Loucy (cell line): ENCODE measurements around the gene FLT3.

Experiments used
- H2AFZ ChIP-seq: fragments of 200-600 bp; sonication (generic); 2 replicates; pipeline ENCODE4 v1.6.0; 2016; ENCODE audit warnings: antibody characterized with exemption, mild to moderate bottlenecking, low read length, moderate library complexity
- H3F3A ChIP-seq: fragments of 200-600 bp; 2 replicates; pipeline ENCODE4 v1.6.0; 2016; ENCODE audit warnings: antibody characterized with exemption, low read depth, mild to moderate bottlenecking
- H3K27me3 ChIP-seq: fragments of 200-600 bp; sonication (generic); 2 replicates; pipeline ENCODE4 v1.6.1; 2014; ENCODE audit warnings: low read length, mild to moderate bottlenecking; ENCODE audit not compliant: insufficient read depth, poor library complexity, severe bottlenecking
- H3K36me3 ChIP-seq: fragments of 200-600 bp; sonication (generic); 2 replicates; pipeline ENCODE4 v1.6.1; 2016; ENCODE audit warnings: low read length; ENCODE audit not compliant: insufficient read depth
- H3K4me1 ChIP-seq: fragments of 200-600 bp; sonication (generic); 2 replicates; pipeline ENCODE4 v1.5.1; 2014; ENCODE audit warnings: low read length, mild to moderate bottlenecking; ENCODE audit not compliant: insufficient read depth, poor library complexity, severe bottlenecking
- H3K4me2 ChIP-seq: fragments of 200-600 bp; sonication (generic); 2 replicates; pipeline ENCODE4 v1.6.0; 2014; ENCODE audit warnings: antibody characterized with exemption, low read length, low read depth, mild to moderate bottlenecking; ENCODE audit not compliant: poor library complexity, severe bottlenecking
- H3K4me3 ChIP-seq: fragments of 200-600 bp; sonication (generic); 2 replicates; pipeline ENCODE4 v1.5.1; 2014; ENCODE audit warnings: low read length, mild to moderate bottlenecking, mixed read lengths; ENCODE audit not compliant: poor library complexity, severe bottlenecking
- H3K79me2 ChIP-seq: fragments of 200-600 bp; sonication (generic); 2 replicates; pipeline ENCODE4 v1.6.1; 2014; ENCODE audit warnings: low read length; ENCODE audit not compliant: insufficient read depth
- H3K9ac ChIP-seq: fragments of 200-600 bp; sonication (generic); 2 replicates; pipeline ENCODE4 v1.6.0; 2014; ENCODE audit warnings: mild to moderate bottlenecking, low read depth, low read length, moderate library complexity; ENCODE audit not compliant: poor library complexity, severe bottlenecking
- H3K9me2 ChIP-seq: fragments of 200-600 bp; sonication (generic); replicated peaks from 2 replicates; pipeline ENCODE4 v1.6.1; 2016; ENCODE audit warnings: low read depth, low read length, mixed read lengths
- H3K9me3 ChIP-seq: fragments of 200-600 bp; sonication (generic); 2 replicates; pipeline ENCODE4 v1.6.1; 2014; ENCODE audit warnings: mild to moderate bottlenecking, antibody characterized with exemption, low read length, low read depth; ENCODE audit not compliant: insufficient read depth
- H4K20me1 ChIP-seq: fragments of 200-600 bp; sonication (generic); 2 replicates; pipeline ENCODE4 v1.6.0; 2014; ENCODE audit warnings: antibody characterized with exemption, low read length, mild to moderate bottlenecking; ENCODE audit not compliant: insufficient read depth, poor library complexity, severe bottlenecking
- EZH2phosphoT487 ChIP-seq: fragments of 200-600 bp; IDR thresholded peaks from 2 replicates; pipeline ENCODE4 v1.6.1; 2018; ENCODE audit warnings: antibody characterized with exemption, mild to moderate bottlenecking, moderate library complexity, borderline replicate concordance
- TF ChIP-seq, protein P1 (sequence below): fragments of 200-600 bp; sonication (generic); conservative IDR thresholded peaks from 2 replicates; pipeline ENCODE4 v1.5.1; 2014; ENCODE audit warnings: mild to moderate bottlenecking, antibody characterized with exemption, low read length

Gene FLT3

DNA sequence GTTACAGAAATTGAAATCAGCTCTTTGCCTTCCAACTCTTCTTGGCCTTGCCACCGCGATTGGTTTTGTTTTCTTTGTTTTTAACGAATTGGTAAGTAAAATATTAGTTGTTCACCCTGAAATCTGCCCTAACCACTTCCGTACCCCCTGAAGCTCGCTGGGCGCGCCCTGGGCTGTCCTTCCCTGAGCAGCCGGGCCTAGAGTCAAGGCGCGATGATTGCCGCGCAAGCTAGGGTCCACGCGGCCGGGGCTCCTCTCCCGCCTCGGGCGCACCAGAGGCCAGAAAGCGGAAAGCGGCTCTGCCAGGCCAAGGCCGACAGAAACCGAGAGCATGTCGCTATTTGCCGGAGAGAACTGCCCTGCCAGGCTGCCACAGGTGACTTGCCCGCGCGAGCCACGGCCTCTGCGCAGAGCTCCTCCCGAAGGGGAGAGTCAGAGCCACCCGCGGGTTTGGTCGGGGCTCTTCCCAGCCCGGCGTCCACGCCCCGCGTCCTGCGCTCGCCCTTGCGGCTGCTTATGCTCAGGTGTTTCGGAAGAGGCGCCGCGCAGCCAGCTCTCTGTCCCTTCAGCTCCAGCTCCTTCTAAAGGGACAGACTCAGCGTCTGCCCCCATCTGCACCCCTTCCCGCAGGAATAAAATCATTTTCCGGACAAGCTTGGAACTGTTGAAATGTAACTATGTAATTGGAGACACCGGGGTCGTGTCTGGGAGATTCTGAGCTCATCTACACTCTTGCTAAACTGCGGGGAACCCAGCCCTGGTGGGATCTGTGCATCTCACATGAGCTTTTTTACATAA is 124.6 kb downstream of the FLT3 start:
- TF ChIP-seq EZH2phosphoT487 = no peak
- TF ChIP-seq, protein P1, sequence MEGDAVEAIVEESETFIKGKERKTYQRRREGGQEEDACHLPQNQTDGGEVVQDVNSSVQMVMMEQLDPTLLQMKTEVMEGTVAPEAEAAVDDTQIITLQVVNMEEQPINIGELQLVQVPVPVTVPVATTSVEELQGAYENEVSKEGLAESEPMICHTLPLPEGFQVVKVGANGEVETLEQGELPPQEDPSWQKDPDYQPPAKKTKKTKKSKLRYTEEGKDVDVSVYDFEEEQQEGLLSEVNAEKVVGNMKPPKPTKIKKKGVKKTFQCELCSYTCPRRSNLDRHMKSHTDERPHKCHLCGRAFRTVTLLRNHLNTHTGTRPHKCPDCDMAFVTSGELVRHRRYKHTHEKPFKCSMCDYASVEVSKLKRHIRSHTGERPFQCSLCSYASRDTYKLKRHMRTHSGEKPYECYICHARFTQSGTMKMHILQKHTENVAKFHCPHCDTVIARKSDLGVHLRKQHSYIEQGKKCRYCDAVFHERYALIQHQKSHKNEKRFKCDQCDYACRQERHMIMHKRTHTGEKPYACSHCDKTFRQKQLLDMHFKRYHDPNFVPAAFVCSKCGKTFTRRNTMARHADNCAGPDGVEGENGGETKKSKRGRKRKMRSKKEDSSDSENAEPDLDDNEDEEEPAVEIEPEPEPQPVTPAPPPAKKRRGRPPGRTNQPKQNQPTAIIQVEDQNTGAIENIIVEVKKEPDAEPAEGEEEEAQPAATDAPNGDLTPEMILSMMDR = no peak
- H3K27me3 ChIP-seq = no peaks in the 10 kb centered on the region

DNA sequence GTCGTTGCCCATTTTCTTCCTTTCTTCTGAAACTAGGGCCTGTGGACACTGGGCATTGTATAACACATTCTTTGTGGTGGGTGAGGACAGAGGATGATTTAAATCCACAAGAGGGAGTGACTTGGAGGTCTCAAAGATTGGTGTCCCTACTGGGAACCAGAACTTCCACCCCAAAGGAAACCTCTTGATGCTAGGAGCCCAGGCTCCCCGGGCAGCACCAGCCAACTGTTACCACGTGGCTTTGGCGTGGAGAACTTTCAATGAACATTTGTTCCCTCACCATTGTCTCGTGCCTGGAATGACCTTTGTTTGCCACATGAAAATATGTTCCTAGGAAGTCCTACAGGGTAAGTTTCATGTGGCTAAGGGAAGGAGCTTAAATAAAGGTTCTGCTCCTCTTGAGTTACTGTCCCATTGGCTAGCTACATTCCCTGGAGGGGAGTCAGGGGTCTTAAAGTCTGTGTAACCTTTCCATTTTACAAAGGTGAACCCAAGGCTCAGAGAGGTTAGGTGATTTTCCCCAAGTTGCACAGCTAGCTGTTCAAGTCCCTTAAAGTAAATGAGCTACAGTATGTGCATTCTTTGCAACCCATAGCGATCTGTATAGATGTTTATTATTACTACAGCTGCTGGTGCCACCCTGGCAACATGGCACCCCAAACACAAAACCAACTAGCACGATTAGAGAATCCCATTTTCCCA is 126.3 kb downstream of the FLT3 start:
- no peaks in the 10 kb centered on the region for H3K4me1 ChIP-seq
- H3K9ac ChIP-seq = no peak overlapping the region
- no peaks in the 10 kb centered on the region for H3K9me3 ChIP-seq
- no peak overlapping the region for H2AFZ ChIP-seq
- H3K9me2 ChIP-seq = no peaks in the 10 kb centered on the region
- H4K20me1 ChIP-seq = no peaks in the 10 kb centered on the region
- H3K4me2 ChIP-seq = no peak overlapping the region
- TF ChIP-seq, protein P1 = no peak
- TF ChIP-seq EZH2phosphoT487 = no peak
- H3F3A ChIP-seq = no peaks in the 10 kb centered on the region
- H3K4me3 ChIP-seq = no peak overlapping the region
- no peaks in the 10 kb centered on the region for H3K79me2 ChIP-seq
- H3K27me3 ChIP-seq = no peaks in the 10 kb centered on the region
- no peaks in the 10 kb centered on the region for H3K36me3 ChIP-seq

More for the DNA sequence above, 124.6 kb downstream of the FLT3 start:
- Histone ChIP-seq H3K9me2 (no peaks in the 10 kb centered on the region), H3F3A (no peaks in the 10 kb centered on the region), H3K9me3 (no peaks in the 10 kb centered on the region), H3K36me3 (no peaks in the 10 kb centered on the region), H3K4me1 (no peaks in the 10 kb centered on the region), H3K79me2 (no peaks in the 10 kb centered on the region), H4K20me1 (no peaks in the 10 kb centered on the region), H3K4me3 (no peak overlapping the region), H3K4me2 (no peak overlapping the region), H2AFZ (no peak overlapping the region), H3K9ac (no peak overlapping the region)

DNA sequence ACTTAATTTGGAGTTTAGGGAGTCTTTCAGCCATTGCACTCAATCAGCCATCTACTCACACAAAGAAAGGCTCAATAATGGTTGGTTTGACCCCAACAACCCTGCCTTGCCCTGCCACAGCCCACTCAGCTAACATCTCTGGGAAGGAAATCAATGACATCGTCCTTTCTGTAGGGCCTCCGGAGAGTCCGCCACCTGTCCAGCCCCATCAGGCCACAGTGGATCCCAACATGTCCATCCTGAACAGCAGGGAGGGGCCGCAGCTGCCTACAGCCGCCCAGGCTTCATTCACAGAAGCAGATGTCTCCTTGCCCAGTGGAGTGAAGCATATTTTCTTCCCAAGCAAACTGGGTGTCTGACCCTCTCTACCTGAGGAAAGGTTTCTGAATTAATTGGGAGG is 127.1 kb downstream of the FLT3 start:
- Histone ChIP-seq H3K9ac (no peak overlapping the region), H3K27me3 (no peaks in the 10 kb centered on the region), H3K9me2 (no peaks in the 10 kb centered on the region), H3K4me2 (no peak overlapping the region), H3K9me3 (no peaks in the 10 kb centered on the region), H3K79me2 (no peaks in the 10 kb centered on the region), H3K36me3 (no peaks in the 10 kb centered on the region), H3K4me1 (no peaks in the 10 kb centered on the region), H3F3A (no peaks in the 10 kb centered on the region), H3K4me3 (no peak overlapping the region), H4K20me1 (no peaks in the 10 kb centered on the region), H2AFZ (no peak overlapping the region)
- TF ChIP-seq, protein P1 = no peak
- TF ChIP-seq EZH2phosphoT487 = no peak
